Measurements from ENCODE around the gene ARHGAP15.

ARHGAP15 gene

GRCh38 chr2:143560724-143561123 lies 431.5 kb downstream of the ARHGAP15 start:
- H4K20me1 ChIP-seq (ENCODE audit: insufficient read depth, low read length): no peaks in the 10 kb centered on the region
- H3K79me2 ChIP-seq (ENCODE audit: insufficient read depth, low read length): no peaks in the 10 kb centered on the region
- H3K4me2 ChIP-seq (ENCODE audit: low read length): no peak overlapping the region
- no peak overlapping the region for H3K27ac ChIP-seq (ENCODE audit: low read depth, low read length, poor library complexity, severe bottlenecking)
- TF ChIP-seq, protein P1, sequence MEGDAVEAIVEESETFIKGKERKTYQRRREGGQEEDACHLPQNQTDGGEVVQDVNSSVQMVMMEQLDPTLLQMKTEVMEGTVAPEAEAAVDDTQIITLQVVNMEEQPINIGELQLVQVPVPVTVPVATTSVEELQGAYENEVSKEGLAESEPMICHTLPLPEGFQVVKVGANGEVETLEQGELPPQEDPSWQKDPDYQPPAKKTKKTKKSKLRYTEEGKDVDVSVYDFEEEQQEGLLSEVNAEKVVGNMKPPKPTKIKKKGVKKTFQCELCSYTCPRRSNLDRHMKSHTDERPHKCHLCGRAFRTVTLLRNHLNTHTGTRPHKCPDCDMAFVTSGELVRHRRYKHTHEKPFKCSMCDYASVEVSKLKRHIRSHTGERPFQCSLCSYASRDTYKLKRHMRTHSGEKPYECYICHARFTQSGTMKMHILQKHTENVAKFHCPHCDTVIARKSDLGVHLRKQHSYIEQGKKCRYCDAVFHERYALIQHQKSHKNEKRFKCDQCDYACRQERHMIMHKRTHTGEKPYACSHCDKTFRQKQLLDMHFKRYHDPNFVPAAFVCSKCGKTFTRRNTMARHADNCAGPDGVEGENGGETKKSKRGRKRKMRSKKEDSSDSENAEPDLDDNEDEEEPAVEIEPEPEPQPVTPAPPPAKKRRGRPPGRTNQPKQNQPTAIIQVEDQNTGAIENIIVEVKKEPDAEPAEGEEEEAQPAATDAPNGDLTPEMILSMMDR (IDR thresholded peaks at IDR 0.05; ENCODE audit: low read length): no peak
- TF ChIP-seq EZH2 (IDR thresholded peaks at IDR 0.05; ENCODE audit: borderline replicate concordance, low read length): no peak
- H3K4me3 ChIP-seq (ENCODE audit: low read depth, low read length, poor library complexity, severe bottlenecking): no peak overlapping the region
- H3K4me1 ChIP-seq (ENCODE audit: insufficient read depth, low read length, severe bottlenecking): no peaks in the 10 kb centered on the region
- H3K36me3 ChIP-seq (ENCODE audit: insufficient read depth, low read length): peaks cover 50% of the 10 kb centered on the region
- H3K27me3 ChIP-seq (ENCODE audit: insufficient read depth, low read length): no peaks in the 10 kb centered on the region
- no peaks in the 10 kb centered on the region for H3K9me2 ChIP-seq (ENCODE audit: low read depth, low read length)
- H3K9me3 ChIP-seq (ENCODE audit: low read length): no peaks in the 10 kb centered on the region
- H3F3A ChIP-seq (ENCODE audit: insufficient read depth, low read length): no peaks in the 10 kb centered on the region
- H3K9ac ChIP-seq (ENCODE audit: low read length): no peak overlapping the region
- H2AFZ ChIP-seq (ENCODE audit: low read length): no peak overlapping the region

GRCh38 chr2:143564419-143564818 lies 435.2 kb downstream of the ARHGAP15 start:
- no peaks in the 10 kb centered on the region for H3K9me2 ChIP-seq (ENCODE audit: low read depth, low read length)
- TF ChIP-seq EZH2 (IDR thresholded peaks at IDR 0.05; ENCODE audit: borderline replicate concordance, low read length): no peak
- TF ChIP-seq, protein P1 (IDR thresholded peaks at IDR 0.05; ENCODE audit: low read length): no peak
- H3K4me1 ChIP-seq (ENCODE audit: insufficient read depth, low read length, severe bottlenecking): no peaks in the 10 kb centered on the region
- H3K4me3 ChIP-seq (ENCODE audit: low read depth, low read length, poor library complexity, severe bottlenecking): no peak overlapping the region
- no peak overlapping the region for H2AFZ ChIP-seq (ENCODE audit: low read length)
- peaks cover 17% of the 10 kb centered on the region; the same call in 1 of the 2 replicates for H3K36me3 ChIP-seq (ENCODE audit: insufficient read depth, low read length)
- H3K27ac ChIP-seq (ENCODE audit: low read depth, low read length, poor library complexity, severe bottlenecking): no peak overlapping the region
- no peaks in the 10 kb centered on the region for H3K79me2 ChIP-seq (ENCODE audit: insufficient read depth, low read length)
- H3K9ac ChIP-seq (ENCODE audit: low read length): no peak overlapping the region
- no peaks in the 10 kb centered on the region for H3F3A ChIP-seq (ENCODE audit: insufficient read depth, low read length)
- no peaks in the 10 kb centered on the region for H3K9me3 ChIP-seq (ENCODE audit: low read length)
- no peak overlapping the region for H3K4me2 ChIP-seq (ENCODE audit: low read length)
- H4K20me1 ChIP-seq (ENCODE audit: insufficient read depth, low read length): no peaks in the 10 kb centered on the region
- H3K27me3 ChIP-seq (ENCODE audit: insufficient read depth, low read length): no peaks in the 10 kb centered on the region

GRCh38 chr2:143571747-143572146 lies 442.5 kb downstream of the ARHGAP15 start:
- Histone ChIP-seq H3K9ac (ENCODE audit: low read length) (no peak overlapping the region), H3K9me3 (ENCODE audit: low read length) (no peaks in the 10 kb centered on the region), H3K4me2 (ENCODE audit: low read length) (no peak overlapping the region), H3K4me1 (ENCODE audit: insufficient read depth, low read length, severe bottlenecking) (no peaks in the 10 kb centered on the region), H3K27ac (ENCODE audit: low read depth, low read length, poor library complexity, severe bottlenecking) (no peak overlapping the region), H3F3A (ENCODE audit: insufficient read depth, low read length) (no peaks in the 10 kb centered on the region), H3K27me3 (ENCODE audit: insufficient read depth, low read length) (no peaks in the 10 kb centered on the region), H3K9me2 (ENCODE audit: low read depth, low read length) (no peaks in the 10 kb centered on the region), H3K79me2 (ENCODE audit: insufficient read depth, low read length) (no peaks in the 10 kb centered on the region), H2AFZ (ENCODE audit: low read length) (no peak overlapping the region), H4K20me1 (ENCODE audit: insufficient read depth, low read length) (no peaks in the 10 kb centered on the region), H3K4me3 (ENCODE audit: low read depth, low read length, poor library complexity, severe bottlenecking) (no peak overlapping the region), H3K36me3 (ENCODE audit: insufficient read depth, low read length) (no peaks in the 10 kb centered on the region; the same call in 1 of the 2 replicates)
- TF ChIP-seq, protein P1 (IDR thresholded peaks at IDR 0.05; ENCODE audit: low read length): no peak
- no peak for TF ChIP-seq EZH2 (IDR thresholded peaks at IDR 0.05; ENCODE audit: borderline replicate concordance, low read length)
